HG03558 (cell line): ENCODE results near the gene MCM8.

Experiments
- ATAC-seq: cut with Tn5 transposase; IDR thresholded peaks from one replicate; pipeline ENCODE4 v1.9.1; 2021; ENCODE audit warnings: moderate number of reproducible peaks; ENCODE audit not compliant: unreplicated experiment; ENCODE audit errors: extremely low read depth

The MCM8 gene

DNA sequence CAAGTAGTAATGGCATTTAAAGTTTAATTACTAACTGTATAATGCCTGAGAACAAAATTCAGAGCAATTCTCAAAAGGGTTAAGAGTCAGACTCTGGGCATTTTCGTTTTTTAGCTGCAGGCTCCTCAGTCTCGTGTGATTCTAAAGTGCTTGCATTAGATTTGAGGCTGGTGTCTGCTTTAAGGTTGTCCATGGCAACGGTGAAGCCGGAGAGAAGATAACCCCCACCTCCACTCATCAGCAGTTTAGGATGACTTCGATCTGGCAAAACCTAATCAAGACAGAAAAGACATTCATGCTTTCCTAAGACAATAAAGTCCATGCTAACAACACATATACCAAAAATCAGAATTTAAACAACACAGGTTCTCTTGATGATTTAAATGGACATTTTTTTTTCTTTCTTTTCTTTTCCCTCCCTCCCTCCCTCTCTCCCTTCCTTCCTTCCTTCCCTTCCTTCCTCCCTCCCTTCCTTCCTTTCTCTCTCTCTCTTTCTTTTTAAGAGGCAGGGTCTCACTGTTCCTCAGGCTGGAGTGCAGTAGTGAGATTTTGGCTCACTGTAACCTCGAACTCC, 11.9 kb upstream of the MCM8 start:
- no peak for ATAC-seq

DNA sequence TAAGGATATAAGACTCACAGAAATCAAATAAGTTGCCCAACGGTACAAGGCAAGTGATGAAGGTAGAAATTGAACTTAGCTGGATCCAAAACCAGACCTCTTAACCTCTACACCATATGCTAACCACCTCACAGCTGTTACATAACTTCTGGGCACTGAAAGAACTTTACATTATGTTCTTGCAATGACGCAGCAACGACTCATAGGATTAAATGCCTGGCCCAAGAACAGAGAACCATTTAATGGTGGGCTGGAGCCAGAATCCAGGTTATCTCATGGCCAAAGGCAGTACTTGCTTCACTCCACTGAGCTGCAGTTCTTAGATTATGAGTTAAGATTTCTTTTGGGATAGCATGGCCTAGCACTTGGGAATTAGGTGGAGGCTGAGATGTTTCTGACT, 4.5 kb upstream of the MCM8 start:
- ATAC-seq = no peak

DNA sequence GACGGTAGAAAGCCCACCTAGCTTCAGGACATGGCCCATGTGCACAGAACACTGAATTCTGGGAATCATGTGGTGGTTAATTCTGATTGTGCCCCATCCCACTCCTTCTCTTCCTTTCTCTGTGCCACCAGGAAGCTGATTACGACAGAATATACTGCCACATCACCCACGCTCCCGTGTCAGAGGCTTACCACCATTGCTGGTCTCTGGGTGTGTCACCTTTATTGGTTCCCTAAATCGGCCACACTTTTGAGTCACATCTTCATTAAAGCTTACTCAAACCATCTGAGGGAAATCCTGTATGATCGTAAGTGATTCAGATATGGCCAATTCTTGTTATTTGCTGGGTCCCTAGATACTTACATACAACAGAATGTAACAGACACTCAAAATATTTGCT, 3.2 kb upstream of the MCM8 start:
- no peak for ATAC-seq

DNA sequence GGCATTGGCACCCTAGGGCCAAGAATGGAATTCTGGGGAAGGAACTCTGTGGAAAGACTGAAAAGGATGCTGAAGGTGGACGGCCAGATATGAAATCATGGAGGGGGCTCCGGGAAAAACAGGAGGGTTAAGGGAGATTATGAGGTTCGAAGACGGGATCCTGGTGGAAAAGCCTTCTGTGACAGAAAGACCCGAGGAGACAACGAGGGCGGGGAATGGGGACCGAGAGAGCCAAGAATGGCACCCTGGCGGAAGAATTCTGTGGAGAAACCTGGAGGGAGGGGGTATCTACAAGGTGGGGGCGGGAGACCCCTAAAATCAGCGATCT, 545 bp upstream of the MCM8 start:
- no peak for ATAC-seq

DNA sequence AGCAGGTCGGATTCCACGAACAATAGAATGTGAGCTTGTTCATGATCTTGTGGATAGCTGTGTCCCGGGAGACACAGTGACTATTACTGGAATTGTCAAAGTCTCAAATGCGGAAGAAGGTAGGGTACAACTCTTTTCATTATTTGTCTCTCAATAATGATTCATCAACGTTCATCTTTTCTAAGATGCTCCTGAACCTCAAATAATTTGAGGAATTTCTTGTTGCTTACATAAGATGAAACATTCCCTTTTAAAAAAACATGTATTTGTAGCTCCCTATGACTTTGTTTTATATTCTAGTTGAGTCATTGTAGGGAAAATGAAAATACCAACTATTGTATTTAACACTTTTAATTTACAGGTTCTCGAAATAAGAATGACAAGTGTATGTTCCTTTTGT, 17.0 kb downstream of the MCM8 start:
- ATAC-seq = no peak

DNA sequence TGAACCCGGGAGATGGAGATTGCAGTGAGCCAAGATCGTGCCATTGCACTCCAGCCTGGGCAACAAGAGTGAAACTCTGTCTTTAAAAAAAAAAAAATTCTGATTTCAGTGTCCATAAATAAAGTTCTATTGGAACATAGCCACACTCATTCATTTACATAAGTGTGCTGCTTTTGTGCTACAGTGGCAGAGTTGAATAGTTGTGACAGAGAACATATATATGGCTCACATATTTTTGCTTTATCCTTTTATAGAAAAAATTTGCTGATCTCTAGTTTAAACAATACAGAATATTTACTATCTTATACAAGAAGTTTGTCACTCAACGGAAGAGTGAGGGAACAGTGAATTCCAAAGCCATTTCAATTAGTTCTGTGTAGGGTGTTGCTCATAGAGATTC, 18.0 kb downstream of the MCM8 start:
- no peak for ATAC-seq

DNA sequence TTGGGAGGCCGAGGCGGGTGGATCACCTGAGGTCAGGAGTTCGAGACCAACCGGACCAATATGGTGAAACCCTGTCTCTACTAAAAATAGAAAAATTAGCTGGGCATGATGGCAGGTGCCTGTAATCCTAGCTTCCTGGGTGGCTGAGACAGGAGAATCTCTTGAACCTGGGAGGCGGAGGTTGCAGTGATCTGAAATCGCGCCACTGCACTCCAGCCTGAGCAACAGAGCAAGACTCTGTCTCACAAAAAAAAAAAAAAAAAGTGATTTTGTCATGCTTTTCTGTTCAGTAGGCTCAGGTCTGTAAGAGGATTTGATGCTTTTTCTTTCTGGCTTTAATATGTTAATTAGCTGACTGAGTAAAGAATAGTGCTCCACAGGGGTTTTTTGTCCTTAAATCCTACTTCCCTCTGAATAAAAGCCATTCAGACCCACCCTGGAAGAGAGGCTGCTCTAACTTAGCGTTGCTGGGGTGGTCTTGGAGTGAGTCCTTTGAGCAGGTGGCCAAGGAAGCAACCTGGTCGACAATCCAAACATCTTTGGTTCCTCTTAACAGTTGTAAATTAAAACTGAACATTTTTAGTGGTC, 19.0 kb downstream of the MCM8 start:
- ATAC-seq = no peak

DNA sequence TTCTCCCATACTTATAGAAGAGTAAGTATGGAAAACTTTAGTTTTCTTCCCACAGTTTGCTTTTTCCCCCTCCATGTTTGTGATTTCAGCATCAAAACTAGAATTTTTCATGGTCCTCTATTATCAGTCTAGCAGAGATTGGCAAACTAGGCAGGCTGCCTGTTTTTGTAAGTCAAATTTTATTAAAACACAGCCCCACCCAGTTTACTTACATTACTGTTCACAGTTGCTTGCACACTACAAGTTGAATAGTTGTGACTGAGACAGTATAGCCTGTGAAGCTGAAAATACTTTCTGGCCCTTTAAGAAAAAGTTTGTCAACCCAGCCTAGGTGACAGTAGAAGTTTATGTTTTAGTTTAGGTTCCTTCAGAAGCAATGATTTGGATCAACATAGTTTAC, 19.5 kb downstream of the MCM8 start:
- ATAC-seq = no peak

DNA sequence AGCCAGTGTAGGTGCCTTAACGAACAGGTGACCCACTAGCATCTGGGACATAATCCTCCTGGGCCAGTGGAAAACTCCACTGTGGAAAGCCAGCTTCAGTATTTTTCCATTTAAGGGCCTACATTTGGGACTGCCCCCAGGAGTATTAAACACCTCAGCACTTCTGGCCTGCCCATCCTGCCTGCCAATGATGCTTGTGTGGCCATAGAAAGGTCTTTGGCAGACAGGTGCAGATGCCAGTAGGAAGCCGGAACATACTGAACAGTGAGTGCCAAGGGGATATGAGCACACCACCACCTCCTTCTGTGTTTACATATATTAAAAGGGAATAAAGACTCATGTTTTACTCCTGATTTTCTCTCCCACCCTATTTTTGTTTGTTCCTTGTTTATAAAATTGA, 19.9 kb downstream of the MCM8 start:
- ATAC-seq = no peak

DNA sequence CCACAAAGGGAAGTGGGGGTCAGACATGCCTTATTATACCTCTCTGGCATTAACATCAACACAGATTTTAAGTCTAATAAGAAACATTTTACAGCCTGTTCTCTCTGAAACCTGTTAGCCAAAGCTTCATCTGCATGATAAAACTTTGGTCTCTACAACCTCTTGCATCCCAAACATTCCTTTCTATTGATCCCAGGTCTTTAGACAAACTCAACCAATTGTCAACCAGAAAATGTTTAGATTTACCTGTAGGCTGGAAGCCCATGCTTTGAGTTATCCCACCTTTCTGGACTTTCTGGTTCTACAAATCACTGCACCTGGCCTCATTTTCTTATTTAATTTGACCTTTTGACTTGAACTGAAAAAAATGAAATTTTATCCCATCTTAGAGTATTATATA, 20.8 kb downstream of the MCM8 start:
- ATAC-seq = no peak

DNA sequence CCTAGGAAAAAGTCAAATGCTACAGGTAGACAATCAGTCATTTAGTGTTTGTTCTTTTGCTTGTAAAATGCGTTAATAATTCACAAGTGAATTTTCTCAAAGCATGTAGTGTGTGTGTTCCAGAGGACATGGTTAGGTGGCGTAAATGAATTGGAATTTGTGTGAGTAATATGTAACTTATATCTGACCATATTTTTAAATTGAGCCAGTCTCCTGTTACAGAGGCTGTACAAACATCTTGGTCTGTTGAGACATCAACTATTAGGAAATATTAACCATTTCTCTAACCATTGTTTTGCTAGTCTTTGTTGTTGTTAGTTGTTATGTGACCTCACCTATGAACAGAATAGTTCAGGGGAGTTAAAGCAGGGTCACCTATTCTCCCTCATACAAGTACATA, 22.7 kb downstream of the MCM8 start:
- no peak for ATAC-seq

DNA sequence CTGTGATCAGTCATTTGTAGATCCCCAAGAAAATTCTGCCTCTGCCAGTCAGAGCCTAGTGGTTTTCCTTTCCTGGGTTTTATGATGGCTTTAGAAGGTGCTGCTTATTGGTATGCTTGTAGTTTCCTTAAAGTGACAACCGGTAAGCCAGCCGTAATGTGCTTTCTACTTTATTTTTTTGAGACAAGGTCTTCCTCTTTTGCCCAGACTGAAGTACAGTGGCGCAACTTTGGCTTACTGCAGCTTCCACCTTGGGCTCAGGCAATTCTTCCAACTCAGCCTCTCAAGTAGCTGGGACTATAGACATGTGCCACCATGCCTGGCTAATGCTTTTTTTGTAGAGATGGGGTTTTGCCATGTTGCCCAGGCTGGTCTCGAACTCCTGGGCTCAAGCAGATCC, 23.5 kb downstream of the MCM8 start:
- ATAC-seq = no peak

DNA sequence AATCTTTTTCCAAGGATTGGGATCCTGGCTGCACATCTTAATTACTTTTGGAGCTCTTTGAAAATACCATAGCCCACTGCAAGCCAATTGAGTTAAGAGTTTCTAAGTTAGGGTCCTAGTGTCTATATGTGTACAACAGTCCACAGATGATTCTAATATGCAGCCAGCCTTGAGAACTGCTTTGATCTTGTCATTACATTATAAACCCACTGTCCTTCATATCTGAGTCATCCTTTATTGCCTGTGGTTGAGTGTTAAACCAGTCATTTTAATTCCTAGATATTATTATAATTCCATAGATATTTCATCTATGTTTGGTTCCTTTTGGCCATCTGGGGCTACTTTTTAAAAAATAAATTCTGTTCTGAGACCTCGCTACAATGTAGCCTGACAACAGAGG, 24.1 kb downstream of the MCM8 start:
- ATAC-seq = no peak

DNA sequence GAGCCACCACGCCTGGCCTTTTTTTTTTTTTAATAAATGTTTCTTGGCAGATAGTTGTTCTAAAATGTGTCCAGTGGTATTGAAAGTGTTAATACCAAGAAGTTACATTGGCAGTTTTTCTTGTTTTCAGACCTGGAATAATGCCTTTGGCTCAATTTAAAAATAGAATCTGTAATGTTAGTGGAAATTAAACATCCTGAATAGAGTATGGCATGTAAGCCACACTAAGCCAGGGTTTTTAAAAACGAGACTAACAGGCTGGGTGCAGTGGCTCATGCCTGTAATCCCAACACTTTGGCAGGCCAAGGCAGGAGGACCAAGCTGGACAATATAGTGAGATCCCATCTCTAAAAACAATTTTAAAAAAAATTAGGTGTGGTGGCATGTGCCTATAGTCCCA, 25.3 kb downstream of the MCM8 start:
- no peak for ATAC-seq

DNA sequence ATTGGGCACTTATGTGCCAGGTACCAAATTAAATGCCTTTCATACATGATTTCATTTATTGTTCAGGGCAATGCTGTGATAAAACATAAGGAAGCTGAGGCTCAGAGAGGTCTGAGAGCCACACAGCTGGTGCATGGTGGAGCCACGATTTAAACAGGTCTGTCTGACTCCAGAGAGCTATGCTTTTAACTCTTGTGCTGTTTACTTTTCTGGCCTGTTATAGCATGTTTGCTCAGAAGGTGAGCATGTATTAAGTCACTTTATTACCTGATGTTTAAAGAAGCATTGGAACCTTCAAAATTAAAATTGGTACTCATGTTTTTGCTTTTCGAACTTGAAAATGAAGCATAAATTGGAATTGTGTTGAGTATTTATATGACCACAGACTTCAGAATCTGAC, 26.8 kb downstream of the MCM8 start:
- ATAC-seq = no peak

DNA sequence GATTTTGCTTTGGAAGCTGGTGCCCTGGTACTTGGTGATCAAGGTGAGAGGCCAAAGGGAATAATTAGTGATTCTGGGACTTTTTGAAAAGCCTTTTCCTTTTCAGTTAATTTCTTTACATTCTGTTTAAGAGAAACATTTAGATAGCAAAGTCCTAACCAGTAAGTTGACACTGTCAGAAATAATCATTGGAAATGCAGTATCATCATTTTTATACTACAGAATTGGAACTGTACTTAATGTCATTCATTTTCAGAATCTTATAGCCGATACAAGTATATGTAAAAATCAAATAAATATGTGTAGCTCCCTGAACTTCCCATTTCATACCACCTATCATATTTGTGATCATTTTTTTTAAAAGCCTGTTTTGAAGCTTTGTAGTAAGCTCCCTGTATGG, 27.5 kb downstream of the MCM8 start:
- no peak for ATAC-seq

DNA sequence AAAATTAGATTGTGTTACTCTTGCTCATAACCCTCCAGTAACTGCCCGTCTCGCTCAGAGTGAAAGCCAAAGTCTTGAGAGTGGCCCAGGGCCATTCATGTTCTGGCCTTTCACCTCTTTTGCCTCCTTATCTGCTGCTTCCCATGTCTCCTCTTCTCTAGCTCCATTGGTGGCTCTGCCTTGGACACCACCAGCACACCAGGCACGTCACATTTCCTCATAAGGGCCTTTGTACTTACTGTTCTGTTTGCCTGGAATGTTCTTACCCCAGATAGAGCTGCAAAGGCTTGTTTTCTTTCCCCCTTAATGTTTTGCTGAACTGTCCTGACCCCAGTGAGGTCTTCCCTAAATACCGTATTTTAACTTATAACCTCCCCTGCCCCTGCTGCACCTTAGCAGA, 29.3 kb downstream of the MCM8 start:
- no peak for ATAC-seq

DNA sequence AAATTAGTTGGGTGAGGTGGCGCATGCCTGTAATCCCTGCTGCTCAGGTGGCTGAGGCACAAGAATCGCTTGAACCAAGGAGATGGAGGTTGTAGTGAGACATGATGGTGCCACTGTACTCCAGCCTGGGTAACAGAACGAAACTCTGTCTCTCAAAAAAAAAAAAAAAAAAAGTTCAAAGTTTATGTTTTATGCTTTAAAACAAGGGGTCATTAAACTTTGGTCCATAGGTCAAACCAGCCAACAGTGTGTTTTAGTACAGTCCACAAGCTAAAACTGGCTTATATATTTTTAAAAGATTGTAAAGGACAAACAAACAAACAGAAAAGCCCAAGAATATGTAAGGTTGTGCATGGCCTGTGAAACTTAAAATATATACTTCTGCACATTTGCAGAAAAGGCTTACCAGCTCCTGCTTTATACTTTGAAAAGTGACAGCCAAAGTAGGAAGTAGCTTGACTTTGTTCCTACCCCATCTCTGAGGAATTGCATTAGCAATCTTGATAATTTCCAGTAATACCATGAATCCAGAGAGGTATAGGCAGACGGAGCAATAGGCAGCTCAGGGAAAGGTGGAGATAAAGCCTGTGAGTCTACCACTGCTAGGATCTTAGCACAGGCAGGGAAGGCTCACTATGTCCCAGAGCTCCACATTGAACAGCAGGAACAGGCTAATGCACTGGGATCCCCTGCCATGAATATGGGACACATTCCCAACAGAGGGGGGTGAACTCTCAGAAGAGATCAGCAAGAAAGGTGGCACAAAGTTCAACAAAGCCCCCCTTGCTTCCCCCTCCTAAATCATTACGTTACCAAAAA, 30.5 kb downstream of the MCM8 start:
- ATAC-seq = no peak

DNA sequence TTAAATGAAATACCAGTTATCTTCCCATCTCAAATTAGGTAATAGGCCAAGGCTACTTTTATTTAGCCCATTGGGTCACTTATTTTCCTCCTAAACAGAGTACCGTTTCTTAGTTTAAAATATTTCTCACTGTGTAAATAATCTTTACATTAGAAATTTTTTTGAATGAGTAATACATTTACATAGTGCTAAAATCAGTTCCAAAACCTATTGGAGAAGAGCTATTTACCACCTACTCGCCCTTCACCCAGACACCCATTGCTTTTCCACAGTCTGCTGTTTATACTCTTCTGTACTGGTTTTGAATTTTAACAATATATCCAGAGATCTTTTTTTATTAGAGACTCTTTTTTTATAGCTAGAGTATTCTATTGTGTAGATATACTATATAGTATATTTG, 36.9 kb downstream of the MCM8 start:
- no peak for ATAC-seq

DNA sequence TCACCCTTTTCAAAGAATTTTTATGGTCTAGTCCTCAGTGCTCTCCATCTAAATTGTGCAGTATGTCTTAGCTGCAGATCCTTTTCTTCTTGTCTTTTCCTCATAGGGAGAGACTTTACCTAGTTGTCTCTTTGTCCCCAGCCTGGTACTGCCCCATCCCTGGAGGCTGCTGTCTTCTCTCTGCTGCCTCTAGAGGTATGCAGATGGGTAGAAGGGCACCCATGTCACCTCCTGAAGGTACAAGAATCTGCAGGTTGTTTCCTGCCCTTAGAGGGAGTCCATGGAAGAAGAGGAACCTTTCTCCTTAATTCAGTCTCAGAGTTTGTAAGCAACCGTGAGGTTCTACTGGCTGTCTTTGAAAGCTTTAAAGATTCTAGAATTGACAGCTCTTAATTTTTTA, 39.1 kb downstream of the MCM8 start:
- ATAC-seq = no peak

DNA sequence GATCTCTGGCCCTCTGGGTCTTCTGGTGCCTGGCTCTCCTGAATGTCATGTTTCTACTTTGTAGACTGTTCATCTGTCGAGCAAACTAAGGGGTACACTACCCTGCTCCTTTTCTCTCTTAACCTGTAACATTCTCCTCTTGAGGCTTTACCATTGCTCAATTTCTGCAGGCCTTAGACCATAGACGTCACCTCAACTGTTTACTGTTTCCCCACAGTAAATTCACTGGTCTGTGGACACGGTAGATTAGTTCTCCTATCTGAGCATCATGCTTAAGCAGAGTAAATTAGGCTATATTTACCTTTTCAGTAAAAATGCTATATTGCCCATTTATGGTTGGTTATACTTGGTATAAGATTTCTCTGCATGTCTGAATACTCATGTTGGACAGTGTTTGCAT, 40.5 kb downstream of the MCM8 start:
- ATAC-seq = no peak
